ENCODE measurements around the gene ASPN.

- TF ChIP-seq EZH2 (IDR thresholded peaks at IDR 0.05; ENCODE audit: insufficient read depth, poor library complexity, severe bottlenecking), result no peak
- TF ChIP-seq EZH2phosphoT487 (IDR thresholded peaks at IDR 0.05; ENCODE audit: insufficient read depth, low read depth), result no peak
These were observed 19.5 kb upstream of the ASPN start for GRCh38 chr9:92501671-92502393.

Measured in GM23248 (cell line).